ENCODE data around the gene C7orf57.

The C7orf57 gene

GRCh38 chr7:48031111-48031510, 4.2 kb upstream of the C7orf57 start:
- DNase-seq (ENCODE audit: low read depth, low spot score) = no peak

GRCh38 chr7:48033922-48034321, 1.4 kb upstream of the C7orf57 start:
- H3K27ac ChIP-seq = no peak overlapping the region
- no peak for DNase-seq (ENCODE audit: low read depth, low spot score)

More at GRCh38 chr7:48031111-48031510, 4.2 kb upstream of the C7orf57 start:
- H3K27ac ChIP-seq = no peak overlapping the region

GRCh38 chr7:48035967-48036478, 680 bp downstream of the C7orf57 start:
- no peak for DNase-seq (ENCODE audit: low read depth, low spot score)
- H3K27ac ChIP-seq = no peak overlapping the region

- DNase-seq (ENCODE audit: low read depth, low spot score) = no peak
- H3K27ac ChIP-seq = no peak overlapping the region
Measured at GRCh38 chr7:48038815-48039506, 3.6 kb downstream of the C7orf57 start.

GRCh38 chr7:48040944-48041652, 5.8 kb downstream of the C7orf57 start:
- no peak for DNase-seq (ENCODE audit: low read depth, low spot score)
- peak overlapping the region; percentile 97 for H3K27ac ChIP-seq

- H3K27ac ChIP-seq = peak overlapping the region; percentile 97
- DNase-seq (ENCODE audit: low read depth, low spot score) = no peak
Measured at GRCh38 chr7:48041653-48041970, 6.3 kb downstream of the C7orf57 start.

- DNase-seq (ENCODE audit: low read depth, low spot score) = no peak
- H3K27ac ChIP-seq = peak overlapping the region; percentile 97
Measured at GRCh38 chr7:48042216-48042615, 6.9 kb downstream of the C7orf57 start.

- H3K27ac ChIP-seq = peak overlapping the region; percentile 97
- DNase-seq (ENCODE audit: low read depth, low spot score) = no peak
Measured at GRCh38 chr7:48042636-48043035, 7.3 kb downstream of the C7orf57 start.

- no peak for DNase-seq (ENCODE audit: low read depth, low spot score)
Measured at GRCh38 chr7:48045195-48045765, 9.9 kb downstream of the C7orf57 start.

GRCh38 chr7:48046458-48046857, 11.1 kb downstream of the C7orf57 start:
- no peak overlapping the region for H3K27ac ChIP-seq
- DNase-seq (ENCODE audit: low read depth, low spot score) = no peak

More at GRCh38 chr7:48045195-48045765, 9.9 kb downstream of the C7orf57 start:
- H3K27ac ChIP-seq = peak overlapping the region; percentile 97

- DNase-seq (ENCODE audit: low read depth, low spot score) = no peak
- H3K27ac ChIP-seq = peak overlapping the region; percentile 56
Measured at GRCh38 chr7:48048113-48048512, 12.8 kb downstream of the C7orf57 start.

- no peak overlapping the region for H3K27ac ChIP-seq
- no peak for DNase-seq (ENCODE audit: low read depth, low spot score)
Measured at GRCh38 chr7:48049850-48050249, 14.5 kb downstream of the C7orf57 start.

GRCh38 chr7:48052748-48053147, 17.4 kb downstream of the C7orf57 start:
- peak overlapping the region; percentile 47 for H3K27ac ChIP-seq
- DNase-seq (ENCODE audit: low read depth, low spot score) = no peak

GRCh38 chr7:48053736-48054135, 18.4 kb downstream of the C7orf57 start:
- peak overlapping the region; percentile 47 for H3K27ac ChIP-seq

GRCh38 chr7:48058990-48059389, 23.6 kb downstream of the C7orf57 start:
- DNase-seq (ENCODE audit: low read depth, low spot score) = no peak
- no peak overlapping the region for H3K27ac ChIP-seq

More at GRCh38 chr7:48053736-48054135, 18.4 kb downstream of the C7orf57 start:
- no peak for DNase-seq (ENCODE audit: low read depth, low spot score)

- DNase-seq (ENCODE audit: low read depth, low spot score) = no peak
- no peak overlapping the region for H3K27ac ChIP-seq
Measured at GRCh38 chr7:48059706-48060105, 24.4 kb downstream of the C7orf57 start.

GRCh38 chr7:48063985-48064384, 28.6 kb downstream of the C7orf57 start:
- no peak overlapping the region for H3K27ac ChIP-seq
- DNase-seq (ENCODE audit: low read depth, low spot score) = no peak

GRCh38 chr7:48067475-48067874, 32.1 kb downstream of the C7orf57 start:
- H3K27ac ChIP-seq = no peak overlapping the region
- DNase-seq (ENCODE audit: low read depth, low spot score) = no peak

- no peak for DNase-seq (ENCODE audit: low read depth, low spot score)
- peak overlapping the region; percentile 41 for H3K27ac ChIP-seq
Measured at GRCh38 chr7:48074204-48074654, 38.9 kb downstream of the C7orf57 start.

GRCh38 chr7:48077423-48077822, 42.1 kb downstream of the C7orf57 start:
- no peak overlapping the region for H3K27ac ChIP-seq

GRCh38 chr7:48078470-48078869, 43.1 kb downstream of the C7orf57 start:
- H3K27ac ChIP-seq = peak overlapping the region; percentile 48
- DNase-seq (ENCODE audit: low read depth, low spot score) = no peak

More at GRCh38 chr7:48077423-48077822, 42.1 kb downstream of the C7orf57 start:
- DNase-seq (ENCODE audit: low read depth, low spot score) = no peak

All from epithelial cell of prostate (primary cell).